ENCODE measurements around the gene RNU6-1.

RNU6-1 gene

GRCh38 chr15:67839929-67840748 lies at the start of gene RNU6-1:
Gene RNU6-1 (minus strand): TSS chr15:67840045.
- DNase-seq (ENCODE audit: low read depth in 3 of 3, low spot score in 1 of 3), result peak; percentile 89 to 92 (median 90)

- DNase-seq (ENCODE audit: low read depth in 3 of 3, low spot score in 1 of 3), result no peak
Observed at GRCh38 chr15:67887776-67888175, 47.9 kb upstream of the RNU6-1 start.

DNA sequence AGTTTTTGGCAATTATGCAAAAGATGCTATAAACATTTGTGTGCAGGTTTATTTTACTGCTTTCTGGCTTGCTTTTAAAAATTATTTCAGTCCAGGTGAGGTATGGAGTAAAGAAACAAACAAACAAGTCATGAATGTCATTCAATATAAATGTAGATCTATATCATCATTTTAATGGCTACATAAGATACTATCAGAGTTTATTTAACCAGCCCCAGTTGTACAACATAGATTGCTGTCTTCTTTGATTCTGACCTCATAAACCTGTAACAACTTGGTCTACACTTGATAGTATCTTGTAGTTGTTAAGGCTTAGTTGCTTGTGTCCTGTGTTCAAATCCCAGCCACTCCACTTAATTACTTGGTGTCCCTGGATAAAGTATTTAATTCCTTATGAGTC lies 46.0 kb upstream of the RNU6-1 start:
- no peak for DNase-seq (ENCODE audit: low read depth in 3 of 3, low spot score in 1 of 3)

DNA sequence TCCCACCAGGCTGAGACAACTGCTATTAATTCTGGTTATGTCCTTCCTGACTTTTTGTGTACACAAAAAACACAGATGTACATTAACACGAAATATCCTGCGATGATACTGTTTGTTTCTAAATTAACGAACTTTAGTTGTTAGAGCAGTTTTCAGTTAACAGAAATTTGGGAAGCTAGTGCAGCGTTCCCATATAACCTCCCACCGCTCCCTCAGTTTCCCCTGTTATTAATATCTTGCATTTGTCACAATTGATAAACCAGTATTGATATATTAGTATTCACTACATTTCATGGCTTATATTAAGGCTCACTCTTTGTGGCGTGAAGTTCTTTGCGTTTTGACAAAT lies 45.3 kb upstream of the RNU6-1 start:
- DNase-seq (ENCODE audit: low read depth in 3 of 3, low spot score in 1 of 3), result no peak

GRCh38 chr15:67884514-67885174 lies 44.8 kb upstream of the RNU6-1 start:
- peak in 2 of 3 donors; percentile 19 to 44 for DNase-seq (ENCODE audit: low read depth in 3 of 3, low spot score in 1 of 3)

GRCh38 chr15:67884009-67884408 lies 44.2 kb upstream of the RNU6-1 start:
- DNase-seq (ENCODE audit: low read depth in 3 of 3, low spot score in 1 of 3), result no peak

GRCh38 chr15:67883234-67883773 lies 43.5 kb upstream of the RNU6-1 start:
- DNase-seq (ENCODE audit: low read depth in 3 of 3, low spot score in 1 of 3), result no peak

- DNase-seq (ENCODE audit: low read depth in 3 of 3, low spot score in 1 of 3), result no peak
Observed at GRCh38 chr15:67882487-67883233, 42.8 kb upstream of the RNU6-1 start.

DNA sequence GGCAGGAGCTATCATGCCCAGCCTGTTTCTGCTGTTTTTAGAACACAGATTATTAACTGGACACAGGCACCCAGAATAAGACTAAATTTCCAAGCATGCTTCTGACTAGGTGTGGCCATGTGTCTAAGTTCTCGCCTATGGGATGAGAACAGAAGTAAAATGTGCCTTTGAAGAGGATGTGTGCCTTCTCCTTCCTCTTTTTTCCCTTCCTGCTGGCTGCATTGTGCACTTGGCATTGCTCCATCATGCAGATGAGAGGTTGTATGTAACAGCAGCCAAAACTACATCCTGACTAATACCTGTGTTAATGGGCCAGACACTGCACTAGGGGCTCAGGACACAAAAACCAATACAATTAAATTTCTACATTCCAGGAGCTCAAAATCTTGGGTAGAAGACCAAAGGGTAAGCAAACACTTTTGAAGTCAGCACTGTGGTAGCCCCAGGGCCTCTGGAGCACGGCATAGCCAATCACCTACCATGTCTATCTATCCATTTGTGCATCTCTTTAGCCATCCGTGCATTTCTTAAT lies 40.9 kb upstream of the RNU6-1 start:
- no peak for DNase-seq (ENCODE audit: low read depth in 3 of 3, low spot score in 1 of 3)

- DNase-seq (ENCODE audit: low read depth in 3 of 3, low spot score in 1 of 3), result no peak
Observed at GRCh38 chr15:67879440-67880129, 39.7 kb upstream of the RNU6-1 start.

DNA sequence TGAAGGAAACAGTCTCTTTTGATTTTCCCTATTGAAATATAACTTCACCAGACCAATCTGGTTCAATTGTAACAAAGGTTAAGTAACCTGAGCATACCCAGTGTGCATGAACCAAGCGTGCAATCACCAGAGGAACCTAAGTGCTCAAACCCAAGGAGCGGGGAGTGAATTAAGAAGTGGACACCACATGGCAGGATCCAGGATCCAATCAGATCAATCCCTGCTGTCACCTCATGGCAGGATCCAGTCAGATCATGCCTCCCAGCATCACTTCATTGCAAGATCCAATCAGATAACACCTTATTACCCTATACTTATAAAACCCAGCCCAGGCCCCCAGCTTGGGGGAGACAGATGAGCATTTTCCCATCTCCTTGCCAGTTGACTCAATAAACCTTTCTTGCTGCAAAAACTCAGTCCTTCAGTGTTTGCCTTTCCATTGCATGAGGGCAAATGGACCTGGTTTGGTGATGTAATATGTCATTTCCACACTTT lies 38.9 kb upstream of the RNU6-1 start:
- DNase-seq (ENCODE audit: low read depth in 3 of 3, low spot score in 1 of 3), result no peak

GRCh38 chr15:67873777-67874176 lies 33.9 kb upstream of the RNU6-1 start:
- no peak for DNase-seq (ENCODE audit: low read depth in 3 of 3, low spot score in 1 of 3)

DNA sequence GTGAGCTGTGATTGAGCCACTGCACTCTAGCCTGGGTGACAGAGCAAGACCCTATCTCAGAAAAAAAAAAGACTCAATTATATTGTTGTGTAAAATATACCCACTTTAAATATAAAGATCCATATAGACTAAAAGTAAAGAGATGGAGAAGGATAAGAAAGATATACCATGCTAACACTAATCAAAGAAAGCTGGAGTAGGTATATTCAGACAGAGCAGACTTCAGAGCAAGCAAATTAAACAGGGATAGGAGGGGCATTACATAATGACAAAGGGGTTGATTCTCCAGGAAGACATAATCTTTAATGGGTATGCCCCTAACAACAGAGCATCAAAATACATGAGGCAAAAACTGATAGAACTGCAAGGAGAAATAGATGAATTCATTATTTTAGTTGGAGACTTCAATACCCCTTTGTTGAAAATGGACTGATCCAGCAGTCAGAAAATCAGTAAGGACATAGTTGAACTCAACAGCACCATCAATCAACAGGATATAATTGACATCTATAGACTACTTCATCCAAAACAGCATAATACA lies 31.1 kb upstream of the RNU6-1 start:
- no peak for DNase-seq (ENCODE audit: low read depth in 3 of 3, low spot score in 1 of 3)

GRCh38 chr15:67869701-67870100 lies 29.9 kb upstream of the RNU6-1 start:
- no peak for DNase-seq (ENCODE audit: low read depth in 3 of 3, low spot score in 1 of 3)

- DNase-seq (ENCODE audit: low read depth in 3 of 3, low spot score in 1 of 3), result no peak
Observed at GRCh38 chr15:67865766-67866165, 25.9 kb upstream of the RNU6-1 start.

GRCh38 chr15:67865331-67865730 lies 25.5 kb upstream of the RNU6-1 start:
- no peak for DNase-seq (ENCODE audit: low read depth in 3 of 3, low spot score in 1 of 3)

DNA sequence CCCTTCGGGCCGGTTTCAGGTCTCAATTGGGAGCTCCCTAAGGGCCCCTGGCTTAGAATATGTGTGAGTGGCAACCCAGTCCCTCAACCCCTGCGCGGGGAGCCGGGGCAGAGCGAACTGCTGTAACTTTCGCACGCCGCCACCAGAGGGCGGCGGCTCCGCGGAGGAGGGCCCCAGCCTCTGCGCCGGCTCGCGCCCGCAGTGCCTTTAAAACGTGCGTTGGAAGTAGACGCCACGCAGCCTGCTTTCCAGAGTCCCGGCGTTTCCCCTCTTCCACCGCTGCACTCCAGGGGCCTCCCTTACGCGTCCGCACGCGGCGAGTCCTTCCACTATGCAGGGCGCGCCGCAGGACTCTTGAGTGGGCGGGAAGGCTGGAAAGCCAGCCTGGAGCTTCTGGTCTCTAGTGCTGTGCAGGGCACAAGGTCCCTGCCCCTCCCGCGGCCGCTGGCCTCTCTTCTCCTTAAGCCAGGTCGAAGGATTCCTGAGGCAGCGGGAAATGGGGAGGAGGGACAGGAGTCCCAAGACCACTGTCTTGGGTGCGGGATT lies 23.7 kb upstream of the RNU6-1 start:
- DNase-seq (ENCODE audit: low read depth in 3 of 3, low spot score in 1 of 3), result peak in 2 of 3 donors; percentile 45 to 65

- DNase-seq (ENCODE audit: low read depth in 3 of 3, low spot score in 1 of 3), result no peak
Observed at GRCh38 chr15:67862750-67863441, 23.1 kb upstream of the RNU6-1 start.

GRCh38 chr15:67861983-67862382 lies 22.1 kb upstream of the RNU6-1 start:
- no peak for DNase-seq (ENCODE audit: low read depth in 3 of 3, low spot score in 1 of 3)
